Gastrocnemius medialis (tissue), 4 donors: ENCODE measurements around the gene ILDR2.

Source experiments
- POLR2A ChIP-seq, 2 donors: fragments of 450-650 bp; IDR thresholded peaks; one replicate each; pipeline ENCODE4 v1.6.1; 2017; ENCODE audit warnings: antibody characterized with exemption in 2 of 2, mild to moderate bottlenecking in 2 of 2, moderate library complexity in 2 of 2
- TF ChIP-seq, protein P1 (sequence below), 5 experiments: fragments of 450-650 bp in 3 of 5; fragments of 200-600 bp in 2 of 5; sonication (generic) in 2 of 5; IDR thresholded peaks in 4 of 5; conservative IDR thresholded peaks in 1 of 5; 1 replicate in 4 of 5; 2 replicates in 1 of 5; pipeline ENCODE4 v1.5.1; 2016 to 2019; ENCODE audit warnings: antibody characterized with exemption in 5 of 5, mild to moderate bottlenecking in 3 of 5, moderate library complexity in 3 of 5

GRCh38 chr1:166889776-166890175, 85.6 kb downstream of the ILDR2 start:
- TF ChIP-seq, protein P1, sequence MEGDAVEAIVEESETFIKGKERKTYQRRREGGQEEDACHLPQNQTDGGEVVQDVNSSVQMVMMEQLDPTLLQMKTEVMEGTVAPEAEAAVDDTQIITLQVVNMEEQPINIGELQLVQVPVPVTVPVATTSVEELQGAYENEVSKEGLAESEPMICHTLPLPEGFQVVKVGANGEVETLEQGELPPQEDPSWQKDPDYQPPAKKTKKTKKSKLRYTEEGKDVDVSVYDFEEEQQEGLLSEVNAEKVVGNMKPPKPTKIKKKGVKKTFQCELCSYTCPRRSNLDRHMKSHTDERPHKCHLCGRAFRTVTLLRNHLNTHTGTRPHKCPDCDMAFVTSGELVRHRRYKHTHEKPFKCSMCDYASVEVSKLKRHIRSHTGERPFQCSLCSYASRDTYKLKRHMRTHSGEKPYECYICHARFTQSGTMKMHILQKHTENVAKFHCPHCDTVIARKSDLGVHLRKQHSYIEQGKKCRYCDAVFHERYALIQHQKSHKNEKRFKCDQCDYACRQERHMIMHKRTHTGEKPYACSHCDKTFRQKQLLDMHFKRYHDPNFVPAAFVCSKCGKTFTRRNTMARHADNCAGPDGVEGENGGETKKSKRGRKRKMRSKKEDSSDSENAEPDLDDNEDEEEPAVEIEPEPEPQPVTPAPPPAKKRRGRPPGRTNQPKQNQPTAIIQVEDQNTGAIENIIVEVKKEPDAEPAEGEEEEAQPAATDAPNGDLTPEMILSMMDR (IDR thresholded peaks at IDR 0.05 in 4 of 5, conservative IDR thresholded peaks at IDR 0.05 in 1 of 5) = no peak
- TF ChIP-seq POLR2A (IDR thresholded peaks at IDR 0.05) = no peak
